Measurements from ENCODE around the gene LYRM9. TPM values are rescaled to one million over a fixed set of nuclear protein-coding genes. Genes with fewer than 3 reads are reported as not detected.

Gene LYRM9
- total RNA-seq, 2 experiments from 2014 or later, result 5.3 to 6.9 TPM

DNA sequence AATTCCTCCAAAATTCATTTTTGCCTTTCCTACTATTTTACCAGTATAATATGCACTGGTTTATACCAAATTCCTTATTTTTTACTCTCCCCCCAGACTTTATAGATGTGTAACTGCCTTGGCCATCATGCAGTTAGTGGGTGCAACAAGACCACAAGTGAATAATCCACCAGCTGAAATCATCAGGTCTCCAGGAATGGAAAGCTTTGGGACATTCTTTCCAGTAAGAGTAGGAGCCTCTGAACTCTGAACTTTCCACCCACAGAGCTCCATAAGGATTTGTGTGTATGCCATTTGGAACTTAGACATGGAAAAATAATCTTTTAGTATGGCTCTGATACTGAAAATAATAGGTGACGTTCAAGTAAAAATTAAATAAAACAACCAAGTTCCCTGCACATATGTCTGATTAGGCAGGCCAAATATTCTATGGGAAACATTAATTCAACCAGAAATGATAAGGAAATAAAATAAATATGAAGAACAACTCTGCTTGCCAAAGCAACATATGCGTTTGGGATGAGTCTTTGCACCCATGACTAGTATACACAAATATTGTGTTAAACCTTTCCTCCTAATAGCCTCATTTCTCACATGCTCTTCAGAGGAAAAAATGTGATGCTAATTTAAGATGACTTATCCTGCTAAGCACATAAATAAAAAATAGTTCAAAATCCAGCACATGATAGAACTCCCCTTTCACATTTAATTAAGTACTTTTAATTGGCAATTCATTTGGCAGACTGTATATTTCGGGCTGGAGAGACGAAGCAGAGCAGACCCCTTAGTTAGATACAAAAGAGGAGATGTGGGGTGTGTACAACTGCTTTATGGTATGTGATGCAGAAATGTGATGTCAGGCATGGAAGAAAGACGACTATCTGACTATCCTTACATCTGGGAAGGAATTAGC is 11.6 kb upstream of the LYRM9 start:
- Mint-ChIP-seq H3K27ac (no peak overlapping the region), H3K4me1 (ENCODE audit: low read depth) (no peaks in the 10 kb centered on the region), H3K27me3 (ENCODE audit: low read depth) (peaks cover 7% of the 10 kb centered on the region), H3K4me3 (no peak overlapping the region), H3K9me3 (no peaks in the 10 kb centered on the region), H3K36me3 (ENCODE audit: low read depth) (no peaks in the 10 kb centered on the region)
- intact Hi-C loops (cut with micrococcal nuclease), result no loop called here
- CTCF ChIA-PET, result interaction anchor here (0.5 kb wide), 1 partner anchor 559 kb away, joined by 4 read pairs; no protein-coding TSS in a partner anchor
- DNase-seq, result no peak

- H3K27me3 Mint-ChIP-seq (ENCODE audit: low read depth), result peaks cover 7% of the 10 kb centered on the region
- no peak for DNase-seq
- CTCF ChIA-PET, result no interaction called here
- no peaks in the 10 kb centered on the region for H3K36me3 Mint-ChIP-seq (ENCODE audit: low read depth)
- intact Hi-C loops (cut with micrococcal nuclease), result no loop called here
- no peaks in the 10 kb centered on the region for H3K9me3 Mint-ChIP-seq
- no peaks in the 10 kb centered on the region for H3K4me1 Mint-ChIP-seq (ENCODE audit: low read depth)
- no peak overlapping the region for H3K27ac Mint-ChIP-seq
- no peak overlapping the region for H3K4me3 Mint-ChIP-seq
Observed at GRCh38 chr17:27904114-27904513, 10.9 kb upstream of the LYRM9 start.

DNA sequence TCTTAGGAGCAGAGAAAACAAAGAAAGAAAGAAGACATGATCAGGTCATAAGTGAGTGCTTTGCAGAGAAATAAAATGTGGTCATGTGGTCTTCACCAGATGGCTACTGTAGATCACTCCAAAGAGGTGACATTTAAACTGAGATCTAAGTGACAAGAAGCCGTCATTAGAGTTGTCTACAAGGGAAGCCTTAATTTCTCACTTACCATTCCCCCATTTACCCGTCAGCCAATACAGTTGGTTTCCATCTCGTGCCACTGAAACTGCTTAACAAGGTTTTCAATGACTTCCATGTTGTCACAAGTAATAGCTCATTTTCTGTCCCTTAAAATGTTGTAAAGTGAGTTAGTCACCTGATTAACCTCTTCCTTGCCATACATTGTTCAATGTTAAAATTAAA is 6.4 kb upstream of the LYRM9 start:
- H3K9me3 Mint-ChIP-seq, result no peaks in the 10 kb centered on the region
- H3K36me3 Mint-ChIP-seq (ENCODE audit: low read depth), result no peaks in the 10 kb centered on the region
- intact Hi-C loops (cut with micrococcal nuclease), result no loop called here
- no peaks in the 10 kb centered on the region for H3K4me1 Mint-ChIP-seq (ENCODE audit: low read depth)
- H3K27ac Mint-ChIP-seq, result no peak overlapping the region
- no peak for DNase-seq
- peaks cover 11% of the 10 kb centered on the region for H3K27me3 Mint-ChIP-seq (ENCODE audit: low read depth)
- CTCF ChIA-PET, result no interaction called here
- no peak overlapping the region for H3K4me3 Mint-ChIP-seq

DNA sequence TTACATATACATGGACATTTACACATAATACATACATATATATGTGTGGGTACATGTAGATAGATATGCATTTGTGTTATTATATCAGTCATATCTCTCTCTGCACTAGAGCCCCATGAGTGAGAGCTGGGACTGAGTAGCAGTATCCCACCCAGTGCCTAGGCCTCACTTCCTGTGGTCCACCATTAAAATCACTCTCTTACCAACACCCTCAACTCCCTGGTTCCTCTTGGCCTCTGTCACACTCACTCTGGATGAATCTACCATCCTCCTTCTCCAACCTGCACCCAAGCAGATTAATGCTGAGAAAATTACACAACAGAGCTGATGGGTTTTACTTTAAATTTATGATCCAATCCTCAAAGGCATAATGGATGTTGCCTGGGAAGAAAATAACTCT is 4.9 kb upstream of the LYRM9 start:
- Mint-ChIP-seq H3K27me3 (ENCODE audit: low read depth) (peaks cover 10% of the 10 kb centered on the region), H3K9me3 (no peaks in the 10 kb centered on the region), H3K4me1 (ENCODE audit: low read depth) (peaks cover 10% of the 10 kb centered on the region), H3K27ac (no peak overlapping the region), H3K4me3 (no peak overlapping the region), H3K36me3 (ENCODE audit: low read depth) (no peaks in the 10 kb centered on the region)
- CTCF ChIA-PET, result interaction anchor here (0.6 to 1.2 kb wide), 2 partner anchors 11 to 93 kb away, joined by 3 read pairs; no protein-coding TSS in a partner anchor
- no peak for DNase-seq
- intact Hi-C loops (cut with micrococcal nuclease), result no loop called here

DNA sequence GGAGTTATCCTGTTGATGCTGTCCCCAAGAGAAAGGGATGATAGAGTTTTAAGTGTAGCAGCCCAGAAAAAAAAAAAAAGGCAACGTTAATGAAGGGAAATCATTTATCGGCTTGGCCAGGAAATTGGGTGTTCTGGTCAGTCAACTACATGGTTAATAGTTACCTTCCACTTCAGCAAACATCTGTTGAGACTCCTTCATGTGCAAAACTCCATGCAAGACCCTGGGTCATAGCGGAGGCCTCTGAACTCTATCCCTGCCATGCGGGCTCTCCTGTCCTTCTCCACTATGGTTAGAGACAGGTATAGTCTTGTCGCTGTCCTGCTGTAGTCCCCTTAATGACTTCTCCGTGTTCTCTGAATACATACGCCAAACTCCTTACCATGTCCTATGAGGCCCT is 3.5 kb upstream of the LYRM9 start:
- no peaks in the 10 kb centered on the region for H3K36me3 Mint-ChIP-seq (ENCODE audit: low read depth)
- H3K4me3 Mint-ChIP-seq, result no peak overlapping the region
- peaks cover 10% of the 10 kb centered on the region for H3K27me3 Mint-ChIP-seq (ENCODE audit: low read depth)
- DNase-seq, result no peak
- H3K4me1 Mint-ChIP-seq (ENCODE audit: low read depth), result peaks cover 14% of the 10 kb centered on the region
- CTCF ChIA-PET, result interaction anchor here (1.2 kb wide), 1 partner anchor 92 kb away, joined by 3 read pairs; no protein-coding TSS in a partner anchor
- no peak overlapping the region for H3K27ac Mint-ChIP-seq
- intact Hi-C loops (cut with micrococcal nuclease), result no loop called here
- no peaks in the 10 kb centered on the region for H3K9me3 Mint-ChIP-seq

DNA sequence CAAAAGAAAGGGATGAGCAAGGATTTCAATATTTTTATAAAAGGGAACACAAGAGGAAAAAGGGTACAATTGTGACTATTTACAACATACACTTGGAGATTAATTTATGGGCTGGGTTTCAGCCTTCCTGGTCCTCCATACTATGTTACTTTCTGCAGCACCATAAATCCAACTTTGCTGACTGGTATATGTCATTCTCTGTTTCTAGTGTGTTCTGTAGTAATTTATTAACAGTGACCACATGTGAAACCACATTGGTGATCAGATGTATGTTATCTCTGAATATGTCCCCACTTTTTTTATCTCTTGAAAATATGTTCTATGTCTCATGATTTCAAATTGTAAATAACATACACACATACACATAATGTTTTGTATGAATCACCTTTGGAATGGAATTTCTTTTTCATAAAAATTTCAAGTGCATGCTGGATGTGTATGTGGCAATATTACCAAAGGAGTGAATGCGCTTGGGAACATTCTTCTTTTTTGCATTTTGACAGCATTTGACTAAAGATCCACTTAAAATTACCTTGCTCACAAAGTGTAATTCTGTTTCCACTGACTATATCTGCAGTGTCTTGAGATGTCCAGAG is 2.9 kb upstream of the LYRM9 start:
- intact Hi-C loops (cut with micrococcal nuclease), result no loop called here
- Mint-ChIP-seq H3K36me3 (ENCODE audit: low read depth) (no peaks in the 10 kb centered on the region), H3K4me1 (ENCODE audit: low read depth) (peaks cover 14% of the 10 kb centered on the region), H3K27ac (no peak overlapping the region), H3K9me3 (no peaks in the 10 kb centered on the region), H3K27me3 (ENCODE audit: low read depth) (peaks cover 10% of the 10 kb centered on the region), H3K4me3 (no peak overlapping the region)
- CTCF ChIA-PET, result interaction anchor here (4.7 kb wide), 1 partner anchor 15 kb away, joined by 75 read pairs; no protein-coding TSS in a partner anchor
- DNase-seq, result no peak

DNA sequence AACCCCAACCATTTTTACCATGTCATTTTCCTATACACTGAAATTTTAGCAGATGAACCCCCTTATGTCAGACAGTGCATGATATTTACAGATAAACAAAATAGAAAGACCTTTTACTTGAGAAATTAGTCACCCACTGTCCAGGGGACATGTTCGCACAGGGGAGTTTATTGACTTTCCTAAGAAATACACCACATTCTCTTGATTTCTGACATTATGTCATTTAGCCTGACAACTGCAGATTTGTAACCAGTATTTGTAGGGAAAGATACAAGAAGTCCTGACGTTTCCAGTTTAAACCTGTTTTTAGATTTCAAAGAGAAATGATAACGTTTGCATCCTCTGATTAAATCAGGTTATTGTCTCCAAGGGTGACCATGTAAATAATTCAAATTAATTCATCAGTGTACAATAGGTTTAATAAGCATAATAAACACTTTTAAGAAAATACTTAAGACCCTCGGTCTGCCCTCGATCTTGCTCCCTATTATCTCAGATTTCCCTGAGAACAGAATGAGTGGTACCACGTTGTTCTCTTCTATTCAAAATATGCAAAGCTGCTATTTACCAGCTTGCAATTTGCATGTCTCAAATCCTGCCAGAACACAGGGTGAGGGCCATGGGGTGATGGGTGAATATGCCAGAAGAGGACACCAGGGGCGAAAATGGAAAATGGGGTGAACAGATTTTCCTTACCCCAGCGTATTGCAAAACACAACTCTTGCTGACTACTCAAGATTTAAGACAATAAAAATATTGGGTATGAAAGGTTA is 2.1 kb upstream of the LYRM9 start:
- no peak overlapping the region for H3K4me3 Mint-ChIP-seq
- H3K36me3 Mint-ChIP-seq (ENCODE audit: low read depth), result no peaks in the 10 kb centered on the region
- intact Hi-C loops (cut with micrococcal nuclease), result no loop called here
- CTCF ChIA-PET, result interaction anchor here (0.6 to 4.7 kb wide), 6 partner anchors 9 to 337 kb away, joined by 3 to 83 read pairs (median 6); no protein-coding TSS in a partner anchor
- no peaks in the 10 kb centered on the region for H3K9me3 Mint-ChIP-seq
- DNase-seq, result no peak
- H3K27me3 Mint-ChIP-seq (ENCODE audit: low read depth), result peaks cover 10% of the 10 kb centered on the region
- H3K4me1 Mint-ChIP-seq (ENCODE audit: low read depth), result peaks cover 14% of the 10 kb centered on the region
- H3K27ac Mint-ChIP-seq, result no peak overlapping the region

DNA sequence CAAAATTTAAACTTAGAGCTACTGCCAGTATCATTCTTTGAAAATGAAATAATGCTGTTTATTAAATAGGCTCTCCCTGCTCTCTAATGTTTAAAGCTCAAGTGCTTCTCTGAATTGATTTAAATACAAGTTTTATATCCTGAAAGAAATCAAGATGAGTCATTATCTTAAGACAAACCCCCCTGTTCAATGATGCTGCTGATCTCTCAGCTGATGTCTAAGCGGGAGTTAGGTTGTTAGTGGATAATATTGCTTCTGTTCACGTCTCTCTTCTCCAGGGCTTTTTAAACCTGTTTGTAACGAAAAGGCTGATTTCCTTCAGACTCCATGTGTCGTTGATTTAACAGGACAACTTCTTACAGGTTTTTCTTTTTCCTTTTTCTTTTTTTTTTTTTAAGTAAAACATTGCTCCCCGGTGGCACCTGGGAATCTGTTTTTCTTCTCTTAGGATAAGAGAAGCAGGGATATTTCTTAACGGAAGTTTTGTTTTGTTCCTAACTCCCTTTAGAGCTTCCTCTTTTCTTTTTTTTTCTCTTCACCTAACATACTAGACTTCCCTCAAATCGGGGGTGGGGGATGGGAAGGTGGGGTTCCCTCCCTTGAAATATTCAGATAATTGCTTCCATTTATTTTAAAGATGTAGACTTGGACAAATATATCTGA is 807 bp upstream of the LYRM9 start:
- Mint-ChIP-seq H3K27ac (no peak overlapping the region), H3K4me1 (ENCODE audit: low read depth) (peaks cover 14% of the 10 kb centered on the region), H3K27me3 (ENCODE audit: low read depth) (peaks cover 8% of the 10 kb centered on the region), H3K4me3 (no peak overlapping the region), H3K36me3 (ENCODE audit: low read depth) (no peaks in the 10 kb centered on the region), H3K9me3 (no peaks in the 10 kb centered on the region)
- DNase-seq, result no peak
- intact Hi-C loops (cut with micrococcal nuclease), result loop anchor here (1.0 kb wide), 4 partner anchors 84 to 357 kb away; no protein-coding TSS in a partner anchor
- CTCF ChIA-PET, result interaction anchor here (0.6 to 4.7 kb wide), 17 partner anchors 8 to 603 kb away, joined by 3 to 83 read pairs (median 4); partner anchors contain the start of gene NOS2

- Mint-ChIP-seq H3K27ac (peak overlapping the region; percentile 6), H3K4me1 (ENCODE audit: low read depth) (peaks cover 18% of the 10 kb centered on the region), H3K9me3 (no peaks in the 10 kb centered on the region), H3K27me3 (ENCODE audit: low read depth) (peaks cover 7% of the 10 kb centered on the region), H3K36me3 (ENCODE audit: low read depth) (no peaks in the 10 kb centered on the region), H3K4me3 (peak overlapping the region; percentile 75)
- no peak for DNase-seq
- intact Hi-C loops (cut with micrococcal nuclease), result no loop called here
- CTCF ChIA-PET, result interaction anchor here (0.6 to 4.7 kb wide), 7 partner anchors 11 to 241 kb away, joined by 3 to 83 read pairs (median 5); no protein-coding TSS in a partner anchor
Observed at GRCh38 chr17:27892542-27892865, 661 bp downstream of the LYRM9 start.

- DNase-seq, result no peak
- Mint-ChIP-seq H3K27me3 (ENCODE audit: low read depth) (peaks cover 7% of the 10 kb centered on the region), H3K9me3 (no peaks in the 10 kb centered on the region), H3K4me3 (no peak overlapping the region), H3K36me3 (ENCODE audit: low read depth) (no peaks in the 10 kb centered on the region), H3K27ac (no peak overlapping the region), H3K4me1 (ENCODE audit: low read depth) (peaks cover 18% of the 10 kb centered on the region)
- intact Hi-C loops (cut with micrococcal nuclease), result no loop called here
- CTCF ChIA-PET, result interaction anchor here (2.3 to 4.7 kb wide), 3 partner anchors 10 to 135 kb away, joined by 12 to 83 read pairs (median 75); no protein-coding TSS in a partner anchor
Observed at GRCh38 chr17:27891841-27892240, 1.3 kb downstream of the LYRM9 start.

DNA sequence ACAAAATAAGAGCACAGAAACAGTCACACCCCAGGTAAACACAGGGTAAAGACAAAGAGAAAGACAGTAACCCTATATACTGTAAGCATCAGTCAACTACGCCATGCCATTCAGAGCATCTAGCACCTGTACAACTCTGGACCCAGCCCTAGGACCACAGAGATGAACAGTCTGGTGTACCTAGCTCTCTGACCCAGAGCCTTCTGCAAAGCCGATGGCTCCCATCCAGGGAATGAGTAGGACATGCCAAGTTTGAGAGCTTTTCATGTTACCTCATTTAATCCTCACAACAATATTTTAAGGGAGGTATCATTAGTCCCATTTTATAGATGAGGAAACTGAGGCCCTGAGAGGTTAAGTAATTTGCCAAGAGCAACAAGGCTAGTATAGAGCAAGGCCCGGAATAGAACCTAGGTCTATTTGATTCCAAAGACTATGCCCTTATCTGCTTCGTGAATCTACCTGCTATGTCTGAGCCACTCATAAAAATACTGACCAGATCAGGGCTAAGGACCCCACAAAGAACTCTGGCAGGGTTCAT is 3.4 kb downstream of the LYRM9 start:
- Mint-ChIP-seq H3K9me3 (no peaks in the 10 kb centered on the region), H3K27me3 (ENCODE audit: low read depth) (peaks cover 3% of the 10 kb centered on the region), H3K4me3 (no peak overlapping the region), H3K36me3 (ENCODE audit: low read depth) (no peaks in the 10 kb centered on the region), H3K27ac (no peak overlapping the region), H3K4me1 (ENCODE audit: low read depth) (peaks cover 23% of the 10 kb centered on the region)
- CTCF ChIA-PET, result interaction anchor here (0.7 to 2.3 kb wide), 5 partner anchors 9 to 362 kb away, joined by 3 to 12 read pairs (median 8); no protein-coding TSS in a partner anchor
- intact Hi-C loops (cut with micrococcal nuclease), result loop anchor here (10.0 kb wide), 1 partner anchor 595 kb away; the partner anchor contains the start of gene WSB1
- DNase-seq, result no peak

Measured in activated naive CD4-positive, alpha-beta T cell treated with anti-CD3 and anti-CD28 coated beads for 36 hours (primary cell).